Activated CD8-positive, alpha-beta T cell treated with anti-CD3 and anti-CD28 coated beads for 36 hours (primary cell): ENCODE data around the gene ACSBG1. TPM values are rescaled to one million over a fixed set of nuclear protein-coding genes. Genes with fewer than 3 reads are reported as not detected.

Experiments used
- ATAC-seq: fragments of 200-7000 bp; cut with Tn5 transposase; one replicate; pipeline ENCODE4 v1.10.0; 2021; ENCODE audit warnings: mild to moderate bottlenecking, moderate library complexity
- CTCF ChIA-PET: fragments of 350-600 bp; sonication (Branson Sonifier 250); formaldehyde crosslinking; loops from one replicate; lab custom pipeline; 2021; ENCODE audit warnings: antibody characterized with exemption; lab: Charles Lee
- POLR2A ChIA-PET: fragments of 350-600 bp; sonication (Branson Sonifier 250); formaldehyde crosslinking; loops from one replicate; lab custom pipeline; 2021; ENCODE audit warnings: antibody characterized with exemption; lab: Charles Lee
- DNase-seq: peaks from one replicate; pipeline ENCODE4 v3.0.0-alpha.2; 2020
- H3K27ac Mint-ChIP-seq: one replicate; pipeline ENCODE4 v1.8.0; 2021; ENCODE audit warnings: mild to moderate bottlenecking, mixed read lengths
- H3K27me3 Mint-ChIP-seq: one replicate; pipeline ENCODE4 v1.8.0; 2021; ENCODE audit warnings: mixed read lengths
- H3K36me3 Mint-ChIP-seq: one replicate; pipeline ENCODE4 v1.8.0; 2021; ENCODE audit warnings: low read depth, mixed read lengths
- H3K4me1 Mint-ChIP-seq: one replicate; pipeline ENCODE4 v1.8.0; 2021; ENCODE audit warnings: low read depth, mixed read lengths
- H3K4me3 Mint-ChIP-seq: one replicate; pipeline ENCODE4 v1.8.0; 2021; ENCODE audit warnings: mild to moderate bottlenecking, moderate library complexity, mixed read lengths
- H3K9me3 Mint-ChIP-seq: one replicate; pipeline ENCODE4 v1.8.0; 2021; ENCODE audit warnings: mixed read lengths
- CTCF ChIP-seq: fragments of 200-600 bp; IDR thresholded peaks from one replicate; pipeline ENCODE4 v1.8.0; 2022; ENCODE audit warnings: antibody characterized with exemption, mild to moderate bottlenecking
- intact Hi-C: fragments of 100-400 bp; cut with micrococcal nuclease; formaldehyde crosslinking; loops from one replicate; pipeline ENCODE4 v1.10.0; 2022
- total RNA-seq, 2 experiments: library from RNA; stranded (reverse); gene quantifications; one replicate each; pipeline ENCODE4 v1.2.3, GENCODE V29; 2021

ACSBG1 gene
- total RNA-seq, 2 experiments from 2014 or later, result 0.18 TPM; not detected in 1

DNA sequence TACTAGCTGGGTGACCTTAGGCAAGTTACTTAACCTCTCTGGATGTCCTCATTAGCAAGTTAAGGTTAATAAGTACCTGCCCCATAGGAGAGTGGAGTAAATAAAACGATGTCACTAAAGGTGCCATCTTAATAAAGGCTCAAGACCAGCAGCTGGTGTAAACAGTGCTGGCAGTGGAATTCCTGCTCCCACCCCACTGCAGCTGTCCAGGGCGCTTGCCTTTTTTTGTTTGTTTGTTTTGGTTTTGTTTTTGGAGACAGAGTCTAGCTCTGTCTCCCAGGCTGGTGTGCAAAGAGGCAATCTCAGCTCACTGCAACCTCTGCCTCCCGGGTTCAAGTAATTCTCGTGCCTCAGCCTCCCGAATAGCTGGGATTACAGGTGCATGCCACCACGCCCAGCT lies 56.3 kb downstream of the ACSBG1 start:
- DNase-seq (no peak), ATAC-seq (no peak)
- H3K9me3 Mint-ChIP-seq, result no peaks in the 10 kb centered on the region
- H3K27ac Mint-ChIP-seq, result no peak overlapping the region
- no peak overlapping the region for H3K4me3 Mint-ChIP-seq
- H3K4me1 Mint-ChIP-seq, result peaks cover 16% of the 10 kb centered on the region
- POLR2A ChIA-PET, result interaction anchor here (1.0 kb wide), 1 partner anchor 11 kb away, joined by 3 read pairs; no protein-coding TSS in a partner anchor
- TF ChIP-seq CTCF, result no peak
- intact Hi-C loops, result no loop called here
- CTCF ChIA-PET, result interaction anchor here (0.8 to 4.3 kb wide), 13 partner anchors 10 to 219 kb away, joined by 3 to 29 read pairs (median 4); partner anchors contain the start of gene CIB2
- H3K36me3 Mint-ChIP-seq, result peaks cover 7% of the 10 kb centered on the region
- no peaks in the 10 kb centered on the region for H3K27me3 Mint-ChIP-seq

- H3K4me3 Mint-ChIP-seq, result no peak overlapping the region
- peaks cover 12% of the 10 kb centered on the region for H3K36me3 Mint-ChIP-seq
- H3K27ac Mint-ChIP-seq, result no peak overlapping the region
- peaks cover 19% of the 10 kb centered on the region for H3K4me1 Mint-ChIP-seq
- POLR2A ChIA-PET, result no interaction called here
- DNase-seq, result peak; percentile 64
- peak; percentile 60 for ATAC-seq
- TF ChIP-seq CTCF, result peak; percentile 62
- CTCF ChIA-PET, result interaction anchor here (0.7 to 4.3 kb wide), 17 partner anchors 9 to 218 kb away, joined by 3 to 29 read pairs (median 4); partner anchors contain the start of gene CIB2
- no peaks in the 10 kb centered on the region for H3K9me3 Mint-ChIP-seq
- intact Hi-C loops, result no loop called here
- no peaks in the 10 kb centered on the region for H3K27me3 Mint-ChIP-seq
These were observed 56.9 kb downstream of the ACSBG1 start for GRCh38 chr15:78177447-78177873.

- ChIA-PET CTCF (interaction anchor here (2.0 to 4.3 kb wide), 3 partner anchors 20 to 66 kb away, joined by 9 to 29 read pairs (median 26); no protein-coding TSS in a partner anchor), POLR2A (no interaction called here)
- peaks cover 23% of the 10 kb centered on the region for H3K4me1 Mint-ChIP-seq
- intact Hi-C loops, result no loop called here
- H3K27me3 Mint-ChIP-seq, result no peaks in the 10 kb centered on the region
- ATAC-seq, result no peak
- peaks cover 26% of the 10 kb centered on the region for H3K36me3 Mint-ChIP-seq
- no peak for DNase-seq
- H3K27ac Mint-ChIP-seq, result no peak overlapping the region
- TF ChIP-seq CTCF, result no peak
- H3K4me3 Mint-ChIP-seq, result no peak overlapping the region
- H3K9me3 Mint-ChIP-seq, result no peaks in the 10 kb centered on the region
These were observed 59.0 kb downstream of the ACSBG1 start for GRCh38 chr15:78175330-78175729.

DNA sequence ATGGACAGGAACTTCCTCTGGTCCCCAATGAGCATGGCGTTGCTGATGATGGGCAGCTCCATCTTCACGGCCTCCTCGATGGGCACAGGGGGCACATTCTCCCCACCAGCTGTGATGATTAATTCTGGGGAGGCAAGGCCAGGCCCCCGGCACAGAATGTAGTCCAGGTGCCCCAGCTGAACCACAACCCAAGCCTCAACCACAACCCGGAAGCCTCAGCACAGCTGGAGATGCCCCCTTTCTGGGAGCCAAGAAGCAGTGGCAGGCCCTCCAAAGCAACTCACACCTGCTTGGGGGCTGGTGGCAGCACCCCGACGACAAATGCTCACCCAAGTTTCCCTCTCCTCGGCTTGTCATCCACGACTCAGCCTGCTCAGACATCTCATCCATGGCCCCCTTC lies 60.0 kb downstream of the ACSBG1 start:
- TF ChIP-seq CTCF, result no peak
- CTCF ChIA-PET, result interaction anchor here (1.0 to 2.0 kb wide), 4 partner anchors 21 to 264 kb away, joined by 3 to 9 read pairs (median 4); no protein-coding TSS in a partner anchor
- DNase-seq, result peak; percentile 60
- Mint-ChIP-seq H3K27ac (no peak overlapping the region), H3K36me3 (peaks cover 28% of the 10 kb centered on the region), H3K4me3 (no peak overlapping the region), H3K9me3 (no peaks in the 10 kb centered on the region), H3K4me1 (peaks cover 23% of the 10 kb centered on the region), H3K27me3 (no peaks in the 10 kb centered on the region)
- peak; percentile 31 for ATAC-seq
- POLR2A ChIA-PET, result no interaction called here
- intact Hi-C loops, result no loop called here

DNA sequence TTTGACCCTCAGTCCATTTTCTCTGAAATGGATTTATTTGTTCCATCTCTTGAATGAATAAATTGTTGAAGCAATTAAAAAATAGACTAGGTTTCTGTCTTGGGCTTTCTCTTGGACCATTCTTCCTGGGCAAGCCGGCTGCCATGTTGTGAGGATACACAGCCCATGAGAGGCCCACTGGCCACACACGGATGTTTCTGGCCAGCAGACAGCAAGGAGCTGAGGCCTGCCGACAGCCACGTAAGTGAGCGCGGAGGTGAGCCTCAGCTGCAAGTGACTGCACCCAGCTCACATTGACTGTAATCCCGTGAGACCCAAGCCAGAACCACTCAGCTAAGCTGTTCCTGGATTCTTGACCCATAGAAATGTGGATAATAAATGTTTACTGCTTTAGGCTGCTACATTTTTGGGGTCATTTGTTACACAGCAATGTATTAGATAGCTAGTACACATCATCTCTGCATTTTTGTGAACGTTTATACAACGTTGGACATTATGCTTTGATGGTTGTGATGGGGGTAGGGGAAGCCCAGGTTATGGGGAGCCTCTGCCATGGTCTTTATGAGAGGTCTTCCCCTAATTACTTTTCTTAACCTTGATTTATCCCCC lies 62.4 kb downstream of the ACSBG1 start:
- POLR2A ChIA-PET, result no interaction called here
- Mint-ChIP-seq H3K4me3 (no peak overlapping the region), H3K9me3 (no peaks in the 10 kb centered on the region), H3K4me1 (peaks cover 33% of the 10 kb centered on the region), H3K27ac (no peak overlapping the region), H3K36me3 (peaks cover 44% of the 10 kb centered on the region), H3K27me3 (no peaks in the 10 kb centered on the region)
- no peak for ATAC-seq
- intact Hi-C loops, result no loop called here
- CTCF ChIA-PET, result interaction anchor here (0.6 to 3.5 kb wide), 5 partner anchors 9 to 70 kb away, joined by 3 to 12 read pairs (median 3); no protein-coding TSS in a partner anchor
- no peak for DNase-seq
- no peak for TF ChIP-seq CTCF
